Measurements from ENCODE around the gene CDH13.

CDH13 gene

GRCh38 chr16:83587201-83587600, 960.4 kb downstream of the CDH13 start:
- Histone ChIP-seq H3K9ac (ENCODE audit: low read length) (no peak overlapping the region), H3K4me3 (ENCODE audit: low read length) (no peak overlapping the region), H3K4me2 (ENCODE audit: low read depth, low read length) (no peak overlapping the region), H3K79me2 (ENCODE audit: low read length) (no peaks in the 10 kb centered on the region), H3K27me3 (replicated peaks; ENCODE audit: insufficient read depth, low read length) (no peaks in the 10 kb centered on the region), H2AFZ (ENCODE audit: low read length) (no peak overlapping the region), H3K27ac (ENCODE audit: low read length) (no peak overlapping the region), H4K20me1 (ENCODE audit: insufficient read depth, low read length) (no peaks in the 10 kb centered on the region), H3K4me1 (ENCODE audit: low read length) (no peaks in the 10 kb centered on the region), H3K9me2 (replicated peaks; ENCODE audit: insufficient read depth, low read length) (no peaks in the 10 kb centered on the region), H3K9me3 (replicated peaks; ENCODE audit: insufficient read depth, low read length) (no peaks in the 10 kb centered on the region), H3F3A (ENCODE audit: insufficient read depth, low read length) (no peaks in the 10 kb centered on the region), H3K36me3 (replicated peaks; ENCODE audit: insufficient read depth, low read length) (no peaks in the 10 kb centered on the region)
- TF ChIP-seq EZH2 (optimal IDR thresholded peaks at IDR 0.05; ENCODE audit: low read depth, low read length) = no peak
- TF ChIP-seq EZH2phosphoT487 (IDR thresholded peaks at IDR 0.05; ENCODE audit: low read length) = no peak
- TF ChIP-seq CTCF (IDR thresholded peaks at IDR 0.05; ENCODE audit: low read length) = no peak
- no peak for DNase-seq

- Histone ChIP-seq H3K79me2 (ENCODE audit: low read length) (no peaks in the 10 kb centered on the region), H3K4me3 (ENCODE audit: low read length) (no peak overlapping the region), H3K4me1 (ENCODE audit: low read length) (no peaks in the 10 kb centered on the region), H3K27me3 (replicated peaks; ENCODE audit: insufficient read depth, low read length) (no peaks in the 10 kb centered on the region), H3K4me2 (ENCODE audit: low read depth, low read length) (no peak overlapping the region), H2AFZ (ENCODE audit: low read length) (no peak overlapping the region), H3K9me2 (replicated peaks; ENCODE audit: insufficient read depth, low read length) (no peaks in the 10 kb centered on the region), H4K20me1 (ENCODE audit: insufficient read depth, low read length) (no peaks in the 10 kb centered on the region), H3F3A (ENCODE audit: insufficient read depth, low read length) (no peaks in the 10 kb centered on the region), H3K36me3 (replicated peaks; ENCODE audit: insufficient read depth, low read length) (no peaks in the 10 kb centered on the region), H3K9ac (ENCODE audit: low read length) (no peak overlapping the region), H3K27ac (ENCODE audit: low read length) (no peak overlapping the region), H3K9me3 (replicated peaks; ENCODE audit: insufficient read depth, low read length) (no peaks in the 10 kb centered on the region)
- no peak for TF ChIP-seq EZH2 (optimal IDR thresholded peaks at IDR 0.05; ENCODE audit: low read depth, low read length)
- TF ChIP-seq EZH2phosphoT487 (IDR thresholded peaks at IDR 0.05; ENCODE audit: low read length) = no peak
- no peak for TF ChIP-seq CTCF (IDR thresholded peaks at IDR 0.05; ENCODE audit: low read length)
- DNase-seq = no peak
Observed at GRCh38 chr16:83588070-83588469, 961.3 kb downstream of the CDH13 start.

GRCh38 chr16:83589576-83589975, 962.8 kb downstream of the CDH13 start:
- H3K4me1 ChIP-seq (ENCODE audit: low read length) = no peaks in the 10 kb centered on the region
- no peak overlapping the region for H3K9ac ChIP-seq (ENCODE audit: low read length)
- H3K79me2 ChIP-seq (ENCODE audit: low read length) = no peaks in the 10 kb centered on the region
- no peaks in the 10 kb centered on the region for H3K9me3 ChIP-seq (replicated peaks; ENCODE audit: insufficient read depth, low read length)
- no peak overlapping the region for H2AFZ ChIP-seq (ENCODE audit: low read length)
- no peak for TF ChIP-seq EZH2 (optimal IDR thresholded peaks at IDR 0.05; ENCODE audit: low read depth, low read length)
- no peak for TF ChIP-seq CTCF (IDR thresholded peaks at IDR 0.05; ENCODE audit: low read length)
- no peak for TF ChIP-seq EZH2phosphoT487 (IDR thresholded peaks at IDR 0.05; ENCODE audit: low read length)
- H3F3A ChIP-seq (ENCODE audit: insufficient read depth, low read length) = no peaks in the 10 kb centered on the region
- no peaks in the 10 kb centered on the region for H3K9me2 ChIP-seq (replicated peaks; ENCODE audit: insufficient read depth, low read length)
- H3K4me2 ChIP-seq (ENCODE audit: low read depth, low read length) = no peak overlapping the region
- H3K36me3 ChIP-seq (replicated peaks; ENCODE audit: insufficient read depth, low read length) = no peaks in the 10 kb centered on the region
- H3K4me3 ChIP-seq (ENCODE audit: low read length) = no peak overlapping the region
- H4K20me1 ChIP-seq (ENCODE audit: insufficient read depth, low read length) = no peaks in the 10 kb centered on the region
- DNase-seq = no peak
- H3K27ac ChIP-seq (ENCODE audit: low read length) = no peak overlapping the region
- H3K27me3 ChIP-seq (replicated peaks; ENCODE audit: insufficient read depth, low read length) = no peaks in the 10 kb centered on the region
